ENCODE measurements around the gene SLC2A9. TPM values are rescaled to one million over a fixed set of nuclear protein-coding genes. Genes with fewer than 3 reads are reported as not detected.
"Not testable (repeated sequence)": the region's sequence is repeated elsewhere in the genome, so short reads cannot be mapped to it uniquely, and the experiment has no call there.

SLC2A9 gene
- total RNA-seq, 1 donor from 2014 or later, result 3.4 TPM

- H3K4me3 Mint-ChIP-seq, result no peak overlapping the region
- no peak for DNase-seq (ENCODE audit: low spot score)
- H3K9me3 Mint-ChIP-seq, result no peaks in the 10 kb centered on the region
- H3K4me1 Mint-ChIP-seq (ENCODE audit: low read depth), result no peaks in the 10 kb centered on the region
- H3K27me3 Mint-ChIP-seq (ENCODE audit: insufficient read depth), result peaks cover 2% of the 10 kb centered on the region
- H3K36me3 Mint-ChIP-seq (ENCODE audit: low read depth), result no peaks in the 10 kb centered on the region
- intact Hi-C loops (cut with micrococcal nuclease), result no loop called here
- H3K27ac Mint-ChIP-seq, result no peak overlapping the region
Observed at GRCh38 chr4:9916346-9916745, 105.0 kb downstream of the SLC2A9 start.

DNA sequence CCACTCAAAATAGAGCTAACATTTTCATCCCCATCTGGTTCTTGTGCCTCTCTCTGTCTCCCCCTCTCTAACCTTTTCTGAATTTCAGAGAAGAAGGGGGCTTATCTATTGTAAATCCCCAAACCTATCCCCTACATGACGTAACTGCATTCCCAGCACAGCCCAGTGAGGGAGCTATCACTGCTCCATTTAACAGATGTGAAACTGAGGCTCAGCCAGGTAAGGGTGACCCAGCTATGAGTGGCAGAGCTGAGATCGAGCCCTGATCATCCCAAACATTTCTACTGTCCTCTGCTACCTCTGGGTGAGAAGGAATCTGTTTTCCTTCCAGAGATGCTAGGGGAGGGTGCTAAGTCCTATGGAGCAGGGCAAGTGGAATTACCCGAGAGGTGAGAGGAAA is 107.5 kb downstream of the SLC2A9 start:
- DNase-seq (ENCODE audit: low spot score), result no peak
- H3K27me3 Mint-ChIP-seq (ENCODE audit: insufficient read depth), result peaks cover 2% of the 10 kb centered on the region
- no peak overlapping the region for H3K4me3 Mint-ChIP-seq
- no peak overlapping the region for H3K27ac Mint-ChIP-seq
- H3K4me1 Mint-ChIP-seq (ENCODE audit: low read depth), result no peaks in the 10 kb centered on the region
- H3K9me3 Mint-ChIP-seq, result no peaks in the 10 kb centered on the region
- H3K36me3 Mint-ChIP-seq (ENCODE audit: low read depth), result no peaks in the 10 kb centered on the region
- intact Hi-C loops (cut with micrococcal nuclease), result no loop called here

DNA sequence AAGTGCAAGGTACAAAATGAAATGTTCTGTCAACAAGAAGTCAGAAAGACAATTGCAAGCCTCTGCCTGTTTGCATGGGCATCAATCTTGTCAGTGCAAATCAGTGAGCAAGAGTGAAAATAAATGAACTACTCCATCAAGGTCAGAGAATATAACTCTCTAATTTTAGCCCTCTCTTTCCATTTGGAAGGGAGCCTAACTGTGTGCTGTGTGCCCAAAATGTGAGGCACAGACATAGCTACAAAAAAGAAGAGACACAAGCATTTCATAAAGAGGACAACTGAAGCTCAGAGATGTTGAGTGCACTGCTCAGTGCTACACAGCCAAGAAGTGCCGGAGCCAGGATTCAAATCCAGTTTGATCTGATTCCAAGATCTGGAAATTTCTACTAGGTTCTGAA is 114.3 kb downstream of the SLC2A9 start:
- Mint-ChIP-seq H3K27ac (no peak overlapping the region), H3K4me1 (ENCODE audit: low read depth) (peaks cover 21% of the 10 kb centered on the region), H3K27me3 (ENCODE audit: insufficient read depth) (peaks cover 3% of the 10 kb centered on the region), H3K36me3 (ENCODE audit: low read depth) (no peaks in the 10 kb centered on the region), H3K4me3 (no peak overlapping the region), H3K9me3 (no peaks in the 10 kb centered on the region)
- intact Hi-C loops (cut with micrococcal nuclease), result no loop called here
- DNase-seq (ENCODE audit: low spot score), result no peak

DNA sequence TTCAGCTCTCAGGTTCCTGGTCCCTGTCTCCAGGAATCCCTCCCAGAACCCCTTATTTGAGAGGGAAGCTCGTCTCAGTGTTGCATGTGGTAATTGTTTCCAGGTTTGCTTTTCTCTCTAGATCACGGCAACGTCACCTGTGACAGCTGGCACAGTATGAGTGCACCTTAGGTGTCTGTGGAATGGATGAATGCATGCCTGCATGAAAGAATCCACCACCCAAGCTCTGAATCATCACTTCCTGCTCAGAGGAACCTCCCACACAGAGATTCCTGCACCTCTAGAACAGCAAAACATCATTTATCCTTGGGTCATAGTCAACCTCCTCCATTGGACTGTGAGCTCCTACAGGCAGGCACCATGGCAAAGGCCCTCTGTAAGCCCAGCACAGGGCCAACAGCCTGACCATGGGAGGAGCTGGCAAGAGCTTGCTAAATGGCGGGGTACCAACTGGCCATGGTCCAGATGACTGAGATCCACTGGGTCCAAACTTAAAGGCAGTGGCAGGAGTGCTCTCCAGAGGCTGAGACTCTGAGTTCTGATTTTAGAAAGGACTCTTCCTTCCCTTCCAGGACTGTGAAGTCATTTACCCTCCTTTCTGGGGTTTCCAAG is 116.2 kb downstream of the SLC2A9 start:
- Mint-ChIP-seq H3K9me3 (no peaks in the 10 kb centered on the region), H3K27me3 (ENCODE audit: insufficient read depth) (peaks cover 3% of the 10 kb centered on the region), H3K4me1 (ENCODE audit: low read depth) (peaks cover 21% of the 10 kb centered on the region), H3K4me3 (no peak overlapping the region), H3K27ac (peak overlapping the region; percentile 26), H3K36me3 (ENCODE audit: low read depth) (no peaks in the 10 kb centered on the region)
- intact Hi-C loops (cut with micrococcal nuclease), result loop anchor here (2.0 kb wide), 1 partner anchor 96 kb away; no protein-coding TSS in a partner anchor
- no peak for DNase-seq (ENCODE audit: low spot score)

GRCh38 chr4:9903317-9903716 is 118.0 kb downstream of the SLC2A9 start:
- DNase-seq (ENCODE audit: low spot score), result no peak
- no peak overlapping the region for H3K4me3 Mint-ChIP-seq
- no peaks in the 10 kb centered on the region for H3K36me3 Mint-ChIP-seq (ENCODE audit: low read depth)
- no peak overlapping the region for H3K27ac Mint-ChIP-seq
- intact Hi-C loops (cut with micrococcal nuclease), result no loop called here
- H3K4me1 Mint-ChIP-seq (ENCODE audit: low read depth), result peaks cover 21% of the 10 kb centered on the region
- peaks cover 3% of the 10 kb centered on the region for H3K27me3 Mint-ChIP-seq (ENCODE audit: insufficient read depth)
- no peaks in the 10 kb centered on the region for H3K9me3 Mint-ChIP-seq

DNA sequence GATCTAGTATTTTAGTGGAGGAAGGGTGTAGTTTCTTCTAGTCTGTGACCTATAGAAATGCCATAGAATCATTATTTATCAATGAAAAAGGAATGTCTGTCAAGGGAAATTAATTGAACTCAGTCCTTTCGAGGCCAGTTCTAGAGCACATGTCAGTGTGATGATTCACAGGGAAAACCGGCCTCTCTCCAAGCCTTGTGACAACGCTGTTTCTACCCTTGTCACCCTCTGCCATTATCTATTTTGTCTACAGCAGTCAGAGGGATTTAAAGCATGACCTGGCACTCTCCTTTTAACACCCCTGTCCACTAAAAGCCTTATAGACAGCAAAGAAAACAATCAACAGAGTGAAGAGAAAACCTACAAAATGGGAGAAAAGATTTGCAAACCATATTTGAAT is 120.0 kb downstream of the SLC2A9 start:
- Mint-ChIP-seq H3K27me3 (ENCODE audit: insufficient read depth) (peaks cover 5% of the 10 kb centered on the region), H3K27ac (no peak overlapping the region), H3K36me3 (ENCODE audit: low read depth) (no peaks in the 10 kb centered on the region), H3K4me1 (ENCODE audit: low read depth) (peaks cover 15% of the 10 kb centered on the region), H3K9me3 (no peaks in the 10 kb centered on the region), H3K4me3 (no peak overlapping the region)
- DNase-seq (ENCODE audit: low spot score), result no peak
- intact Hi-C loops (cut with micrococcal nuclease), result no loop called here

DNA sequence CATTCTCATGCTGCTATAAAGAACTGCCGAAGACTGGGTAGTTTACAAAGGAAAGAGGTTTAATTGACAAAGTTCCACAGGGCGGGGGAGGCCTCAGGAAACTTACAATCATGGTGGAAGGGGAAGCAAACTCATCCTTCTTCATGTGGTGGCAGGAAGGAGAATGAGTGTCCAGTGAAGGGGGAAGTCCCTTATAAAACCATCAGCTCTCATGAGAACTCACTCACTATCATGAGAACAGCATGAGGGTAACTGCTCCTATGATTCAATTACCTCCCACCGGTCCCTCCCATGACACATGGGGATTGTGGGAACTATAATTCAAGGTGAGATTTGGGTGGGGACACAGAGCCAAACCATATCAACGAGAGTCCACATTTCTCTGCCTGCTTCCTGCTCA is 120.7 kb downstream of the SLC2A9 start:
- H3K27me3 Mint-ChIP-seq (ENCODE audit: insufficient read depth); H3K4me3 Mint-ChIP-seq; DNase-seq (ENCODE audit: low spot score); intact Hi-C loops (cut with micrococcal nuclease); H3K9me3 Mint-ChIP-seq; H3K27ac Mint-ChIP-seq; H3K36me3 Mint-ChIP-seq (ENCODE audit: low read depth): not testable (repeated sequence)
- peaks cover 10% of the 10 kb centered on the region for H3K4me1 Mint-ChIP-seq (ENCODE audit: low read depth)

- H3K9me3 Mint-ChIP-seq, result no peaks in the 10 kb centered on the region
- DNase-seq (ENCODE audit: low spot score), result no peak
- H3K27me3 Mint-ChIP-seq (ENCODE audit: insufficient read depth), result peaks cover 8% of the 10 kb centered on the region
- intact Hi-C loops (cut with micrococcal nuclease), result no loop called here
- H3K4me1 Mint-ChIP-seq (ENCODE audit: low read depth), result no peaks in the 10 kb centered on the region
- H3K36me3 Mint-ChIP-seq (ENCODE audit: low read depth), result no peaks in the 10 kb centered on the region
- no peak overlapping the region for H3K27ac Mint-ChIP-seq
- H3K4me3 Mint-ChIP-seq, result no peak overlapping the region
Observed at GRCh38 chr4:9899306-9900055, 121.8 kb downstream of the SLC2A9 start.

- Mint-ChIP-seq H3K27me3 (ENCODE audit: insufficient read depth) (peaks cover 8% of the 10 kb centered on the region), H3K27ac (no peak overlapping the region), H3K4me3 (no peak overlapping the region), H3K9me3 (no peaks in the 10 kb centered on the region), H3K4me1 (ENCODE audit: low read depth) (no peaks in the 10 kb centered on the region), H3K36me3 (ENCODE audit: low read depth) (no peaks in the 10 kb centered on the region)
- intact Hi-C loops (cut with micrococcal nuclease), result loop anchor here (1.0 kb wide), 1 partner anchor 135 kb away; no protein-coding TSS in a partner anchor
- no peak for DNase-seq (ENCODE audit: low spot score)
Observed at GRCh38 chr4:9898596-9899305, 122.5 kb downstream of the SLC2A9 start.

GRCh38 chr4:9895333-9895705 is 126.0 kb downstream of the SLC2A9 start:
- no peak for DNase-seq (ENCODE audit: low spot score)
- no peak overlapping the region for H3K27ac Mint-ChIP-seq
- H3K9me3 Mint-ChIP-seq, result no peaks in the 10 kb centered on the region
- H3K36me3 Mint-ChIP-seq (ENCODE audit: low read depth), result no peaks in the 10 kb centered on the region
- peaks cover 10% of the 10 kb centered on the region for H3K27me3 Mint-ChIP-seq (ENCODE audit: insufficient read depth)
- H3K4me3 Mint-ChIP-seq, result no peak overlapping the region
- H3K4me1 Mint-ChIP-seq (ENCODE audit: low read depth), result no peaks in the 10 kb centered on the region
- intact Hi-C loops (cut with micrococcal nuclease), result no loop called here

- no peak overlapping the region for H3K4me3 Mint-ChIP-seq
- H3K27me3 Mint-ChIP-seq (ENCODE audit: insufficient read depth), result peaks cover 12% of the 10 kb centered on the region
- no peaks in the 10 kb centered on the region for H3K9me3 Mint-ChIP-seq
- intact Hi-C loops (cut with micrococcal nuclease), result no loop called here
- H3K36me3 Mint-ChIP-seq (ENCODE audit: low read depth), result no peaks in the 10 kb centered on the region
- no peaks in the 10 kb centered on the region for H3K4me1 Mint-ChIP-seq (ENCODE audit: low read depth)
- H3K27ac Mint-ChIP-seq, result no peak overlapping the region
- DNase-seq (ENCODE audit: low spot score), result no peak
Observed at GRCh38 chr4:9894644-9895332, 126.5 kb downstream of the SLC2A9 start.

DNA sequence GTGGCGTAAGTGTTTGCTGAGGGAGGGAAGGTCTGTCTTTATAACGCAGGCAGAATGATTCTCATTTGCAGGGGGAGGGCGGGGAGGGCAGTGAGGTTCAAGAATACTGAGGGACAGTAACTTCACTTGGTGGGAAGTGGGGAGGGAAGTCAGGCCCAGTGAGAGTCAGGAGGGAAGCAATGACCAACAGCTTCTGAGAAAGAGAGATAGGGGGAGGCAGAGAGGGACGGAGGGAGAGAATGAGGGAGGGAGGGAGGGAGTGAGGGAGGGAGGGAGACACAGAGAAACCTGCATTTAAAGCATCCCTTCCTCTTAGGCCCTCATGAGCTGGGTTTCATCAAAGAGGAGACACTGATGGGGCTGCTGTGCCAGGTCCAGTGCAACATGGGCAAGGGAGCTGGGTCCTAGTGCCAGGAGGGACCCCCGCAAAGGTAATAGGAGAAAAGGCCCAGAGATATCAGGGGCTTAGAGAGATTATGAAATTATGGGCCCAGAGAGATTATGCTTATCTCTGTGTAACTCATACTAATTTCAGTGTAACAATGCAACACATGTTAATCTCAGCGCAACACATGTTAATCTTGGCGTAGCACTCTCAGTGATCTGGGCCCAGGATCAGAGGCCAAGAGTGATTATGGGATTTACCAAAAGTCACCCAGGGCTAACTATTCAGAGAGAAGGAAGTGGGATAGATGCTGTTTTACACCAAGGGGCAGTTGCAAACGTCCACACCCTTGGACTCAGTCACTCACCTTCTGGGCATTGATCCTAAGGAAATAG is 127.8 kb downstream of the SLC2A9 start:
- H3K9me3 Mint-ChIP-seq, result no peaks in the 10 kb centered on the region
- no peak overlapping the region for H3K4me3 Mint-ChIP-seq
- H3K36me3 Mint-ChIP-seq (ENCODE audit: low read depth), result no peaks in the 10 kb centered on the region
- H3K27me3 Mint-ChIP-seq (ENCODE audit: insufficient read depth), result peaks cover 12% of the 10 kb centered on the region
- H3K4me1 Mint-ChIP-seq (ENCODE audit: low read depth), result no peaks in the 10 kb centered on the region
- H3K27ac Mint-ChIP-seq, result no peak overlapping the region
- intact Hi-C loops (cut with micrococcal nuclease), result no loop called here
- DNase-seq (ENCODE audit: low spot score), result no peak
